ENCODE measurements around the gene DIAPH2. TPM values are rescaled to one million over a fixed set of nuclear protein-coding genes. Genes with fewer than 3 reads are reported as not detected.

The DIAPH2 gene
- total RNA-seq, 1 donor: 7.5 TPM

DNA sequence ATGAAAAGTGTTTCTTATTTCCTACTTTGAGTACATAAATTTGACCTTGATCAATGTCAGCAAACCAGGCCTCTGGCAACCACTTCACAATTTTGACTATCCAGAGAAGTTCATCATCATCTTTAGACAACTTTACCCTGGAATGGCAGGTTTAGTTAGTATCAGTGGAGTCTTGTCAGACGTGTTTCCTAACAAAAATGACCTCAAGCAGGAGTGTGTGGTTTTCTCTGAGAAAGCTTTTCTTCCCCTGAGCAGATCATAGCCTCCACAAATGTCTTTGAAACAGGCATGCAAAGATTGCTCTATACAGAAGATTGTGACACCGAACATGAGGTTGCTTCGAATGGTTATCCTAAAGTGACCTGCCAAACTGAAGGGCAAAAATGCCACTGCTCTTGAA lies 841.3 kb downstream of the DIAPH2 start:
- DNase-seq (ENCODE audit: low read depth in 2 of 3, low spot score in 2 of 3): no peak

DNA sequence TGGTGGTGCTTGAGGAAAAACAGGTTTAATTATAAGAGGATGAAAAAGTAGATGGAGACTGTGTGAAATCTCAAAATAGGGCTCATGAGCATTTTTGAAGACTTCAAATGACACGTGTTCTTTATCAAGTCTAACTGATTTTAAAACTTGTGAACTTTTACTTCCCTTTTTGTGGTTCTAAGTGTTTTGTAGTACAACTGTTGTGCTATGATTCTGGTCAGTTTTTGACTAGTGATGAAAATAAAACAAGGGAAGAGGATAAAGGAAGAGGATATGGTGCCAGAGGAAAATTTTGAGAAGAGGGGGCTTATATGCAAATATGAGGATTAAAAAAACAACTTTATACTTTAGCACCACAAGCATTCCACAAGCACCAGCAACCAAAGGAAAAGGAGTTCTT lies 843.1 kb downstream of the DIAPH2 start:
- DNase-seq (ENCODE audit: low read depth in 2 of 3, low spot score in 2 of 3): no peak

GRCh38 chrX:97529536-97530200 lies 845.0 kb downstream of the DIAPH2 start:
- no peak for DNase-seq (ENCODE audit: low read depth in 2 of 3, low spot score in 2 of 3)

GRCh38 chrX:97531825-97532224 lies 847.2 kb downstream of the DIAPH2 start:
- DNase-seq (ENCODE audit: low read depth in 2 of 3, low spot score in 2 of 3): no peak

GRCh38 chrX:97538745-97539144 lies 854.1 kb downstream of the DIAPH2 start:
- no peak for DNase-seq (ENCODE audit: low read depth in 2 of 3, low spot score in 2 of 3)

GRCh38 chrX:97539970-97540519 lies 855.4 kb downstream of the DIAPH2 start:
- DNase-seq (ENCODE audit: low read depth in 2 of 3, low spot score in 2 of 3): no peak

GRCh38 chrX:97547877-97548578 lies 863.4 kb downstream of the DIAPH2 start:
- DNase-seq (ENCODE audit: low read depth in 2 of 3, low spot score in 2 of 3): no peak

- no peak for DNase-seq (ENCODE audit: low read depth in 2 of 3, low spot score in 2 of 3)
These were observed 867.2 kb downstream of the DIAPH2 start for GRCh38 chrX:97551821-97552220.

DNA sequence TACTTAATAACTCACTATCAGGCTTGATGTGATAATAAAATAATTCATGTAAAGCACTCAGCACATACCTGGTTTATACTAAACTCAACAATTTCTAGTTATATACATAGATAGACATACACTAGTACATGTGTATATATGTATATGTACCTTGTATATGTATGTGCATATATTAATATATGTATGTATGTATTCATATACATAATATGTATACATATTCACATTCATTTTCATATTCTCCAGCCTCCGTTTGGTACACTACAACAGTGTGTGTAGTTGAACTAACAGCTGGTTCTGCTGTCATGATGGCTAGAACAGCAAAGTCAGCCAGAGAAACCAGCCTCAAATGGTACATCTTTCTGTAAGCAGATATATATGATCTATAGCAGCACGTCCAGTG lies 869.2 kb downstream of the DIAPH2 start:
- no peak for DNase-seq (ENCODE audit: low read depth in 2 of 3, low spot score in 2 of 3)

GRCh38 chrX:97556359-97556758 lies 871.7 kb downstream of the DIAPH2 start:
- DNase-seq (ENCODE audit: low read depth in 2 of 3, low spot score in 2 of 3): no peak

DNA sequence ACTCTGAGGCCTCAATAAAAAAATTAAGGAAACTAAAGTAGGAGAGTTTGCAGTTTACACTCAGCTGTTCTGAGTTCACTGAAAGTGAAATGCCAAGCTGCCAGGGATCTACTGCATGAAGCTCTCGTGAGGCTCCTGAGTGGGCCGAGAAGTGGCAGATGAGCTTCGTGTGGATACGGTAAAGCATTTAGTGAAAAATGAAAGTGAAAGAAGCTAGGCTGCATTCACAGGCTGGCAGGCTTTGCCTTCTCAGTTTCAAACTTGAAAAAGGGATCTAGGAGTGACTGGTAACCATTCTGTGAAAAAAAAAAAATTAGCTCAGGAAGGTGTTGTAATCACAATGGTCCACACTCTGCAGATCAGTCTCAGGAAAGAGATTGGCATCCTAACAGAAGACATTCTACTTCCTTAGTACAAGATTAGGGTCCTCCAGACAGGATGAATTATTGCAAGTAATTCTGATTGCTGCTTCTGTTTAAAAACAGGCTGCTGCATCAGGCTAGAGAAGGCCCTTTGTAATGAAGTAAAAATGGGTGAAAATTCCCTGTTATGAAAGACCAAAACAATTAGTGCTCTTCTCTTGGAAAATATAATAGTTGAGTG lies 879.0 kb downstream of the DIAPH2 start:
- DNase-seq (ENCODE audit: low read depth in 2 of 3, low spot score in 2 of 3): peak; percentile 7 to 83 (median 64)

- DNase-seq (ENCODE audit: low read depth in 2 of 3, low spot score in 2 of 3): peak in 1 of 3 donors; percentile 1
These were observed 879.9 kb downstream of the DIAPH2 start for GRCh38 chrX:97564496-97564895.

GRCh38 chrX:97587171-97587570 lies 902.5 kb downstream of the DIAPH2 start:
- DNase-seq (ENCODE audit: low read depth in 2 of 3, low spot score in 2 of 3): no peak

- DNase-seq (ENCODE audit: low read depth in 2 of 3, low spot score in 2 of 3): no peak
These were observed 910.1 kb downstream of the DIAPH2 start for GRCh38 chrX:97594646-97595224.

DNA sequence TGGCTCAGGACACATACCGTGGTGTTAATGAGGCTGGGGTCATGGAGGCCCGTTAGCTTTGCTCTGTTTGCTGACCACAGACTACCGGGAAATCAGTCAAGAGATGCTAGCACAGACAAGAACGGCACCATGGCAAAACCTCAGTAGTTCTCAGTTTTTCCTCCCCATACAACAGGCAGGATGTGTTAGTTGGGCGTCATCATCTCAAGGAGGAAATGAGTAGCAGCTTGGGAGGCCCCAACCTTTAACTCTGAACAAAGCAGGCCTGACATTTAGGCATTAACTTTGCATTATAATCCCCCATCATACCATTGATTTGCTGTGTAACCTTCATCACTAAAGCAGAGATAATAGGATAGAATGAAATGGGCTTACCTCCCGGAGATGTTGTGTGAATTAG lies 913.3 kb downstream of the DIAPH2 start:
- peak in 1 of 3 donors; percentile 11 for DNase-seq (ENCODE audit: low read depth in 2 of 3, low spot score in 2 of 3)

GRCh38 chrX:97602465-97603258 lies 918.0 kb downstream of the DIAPH2 start:
- DNase-seq (ENCODE audit: low read depth in 2 of 3, low spot score in 2 of 3): no peak

DNA sequence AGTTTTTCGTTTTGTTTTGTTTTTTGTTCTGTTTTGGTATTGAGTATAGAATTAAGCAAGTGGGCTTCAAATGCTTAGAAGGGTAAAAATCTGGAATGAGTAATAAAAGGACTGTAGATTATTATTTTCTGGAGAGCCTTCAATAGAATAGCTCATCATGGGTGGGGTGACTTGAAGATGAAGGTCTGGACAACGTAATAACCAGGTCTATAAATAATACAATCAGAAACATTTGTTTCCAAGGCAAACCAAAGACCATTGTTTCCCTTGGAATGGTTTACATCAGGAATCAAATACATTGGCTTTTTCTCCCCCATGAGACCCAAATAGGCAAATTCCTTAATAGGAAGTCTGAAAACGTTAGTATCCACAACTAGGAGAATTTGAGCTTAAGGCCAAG lies 920.6 kb downstream of the DIAPH2 start:
- DNase-seq (ENCODE audit: low read depth in 2 of 3, low spot score in 2 of 3): no peak

- no peak for DNase-seq (ENCODE audit: low read depth in 2 of 3, low spot score in 2 of 3)
These were observed 924.7 kb downstream of the DIAPH2 start for GRCh38 chrX:97609357-97609756.

DNA sequence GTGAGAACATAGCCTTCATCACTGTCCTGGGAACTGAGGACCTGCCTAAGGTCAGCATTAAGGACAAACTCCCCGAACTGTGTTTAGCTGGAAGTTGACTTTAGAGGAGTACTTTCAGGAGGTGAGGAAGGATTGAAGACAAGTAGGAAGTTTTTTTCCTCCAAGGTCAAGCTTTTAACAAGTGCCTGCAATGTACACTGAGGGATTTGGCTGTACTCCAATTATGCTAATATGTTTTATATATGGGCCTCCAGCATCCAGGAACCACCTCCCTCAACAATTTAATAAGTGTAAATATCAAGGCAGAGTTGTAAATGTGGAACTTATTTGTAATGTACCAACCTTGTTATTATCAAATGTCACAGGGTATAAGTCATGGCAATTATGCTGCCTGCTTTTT lies 925.3 kb downstream of the DIAPH2 start:
- no peak for DNase-seq (ENCODE audit: low read depth in 2 of 3, low spot score in 2 of 3)

- DNase-seq (ENCODE audit: low read depth in 2 of 3, low spot score in 2 of 3): peak in 2 of 3 donors; percentile 2 to 9
These were observed 932.4 kb downstream of the DIAPH2 start for GRCh38 chrX:97616883-97617530.

All from hematopoietic multipotent progenitor cell (in vitro differentiated cells).